IMR-90 (cell line): ENCODE results near the gene PC. TPM values are rescaled to one million over a fixed set of nuclear protein-coding genes. Genes with fewer than 3 reads are reported as not detected.

Experiments used
- ATAC-seq: fragments of 200-7000 bp; cut with Tn5 transposase; 2 replicates; pipeline ENCODE4 v1.9.1; 2020; ENCODE audit warnings: low read depth, mild to moderate bottlenecking, moderate library complexity
- BruUV-seq: library from RNA; stranded (reverse); fragments of 400-500 nt; replicated peaks from 2 replicates; lab custom pipeline; 2021; lab: Mats Ljungman, UMichigan
- CTCF ChIA-PET: fragments of 300-600 bp; formaldehyde crosslinking; extraction: SDS; loops from one replicate; lab custom pipeline; 2021; ENCODE audit warnings: antibody characterized with exemption; lab: Yijun Ruan, JAX
- POLR2A ChIA-PET: fragments of 300-600 bp; sonication (Branson Sonifier 250); formaldehyde crosslinking; loops from one replicate; lab custom pipeline; 2022; ENCODE audit warnings: antibody characterized with exemption; ENCODE audit not compliant: unreplicated experiment; lab: Charles Lee
- DNase-seq: peaks from one replicate; pipeline ENCODE4 v3.0.0; 2013
- H2AFZ ChIP-seq: replicated peaks from 2 replicates; pipeline ENCODE3; 2013; ENCODE audit warnings: low read length, mild to moderate bottlenecking; ENCODE audit not compliant: poor library complexity
- H2AK5ac ChIP-seq: 2 replicates; pipeline ENCODE4 v1.6.1; 2013; ENCODE audit warnings: low read depth, low read length, inconsistent platforms
- H2AK9ac ChIP-seq: replicated peaks from 2 replicates; pipeline ENCODE3; 2013; ENCODE audit warnings: mild to moderate bottlenecking, low read depth, low read length, moderate library complexity; ENCODE audit not compliant: poor library complexity
- H2BK120ac ChIP-seq: 2 replicates; pipeline ENCODE4 v1.6.1; 2013; ENCODE audit warnings: low read depth, low read length, inconsistent platforms
- H2BK15ac ChIP-seq: 3 replicates; pipeline ENCODE4 v1.6.1; 2013; ENCODE audit warnings: low read depth, low read length, inconsistent platforms
- H2BK20ac ChIP-seq: 2 replicates; pipeline ENCODE4 v1.6.1; 2013; ENCODE audit warnings: low read depth, mild to moderate bottlenecking, inconsistent platforms, low read length, moderate library complexity
- H2BK5ac ChIP-seq: 2 replicates; pipeline ENCODE4 v1.6.1; 2013; ENCODE audit warnings: mild to moderate bottlenecking, low read depth, low read length, inconsistent platforms; ENCODE audit not compliant: poor library complexity, severe bottlenecking
- H3K14ac ChIP-seq: replicated peaks from 2 replicates; pipeline ENCODE4 v1.6.1; 2013; ENCODE audit warnings: low read depth, low read length, inconsistent platforms
- H3K18ac ChIP-seq: 2 replicates; pipeline ENCODE4 v1.6.1; 2013; ENCODE audit warnings: low read depth, low read length, control low read depth
- H3K23ac ChIP-seq: 2 replicates; pipeline ENCODE4 v1.6.1; 2013; ENCODE audit warnings: low read depth, low read length, inconsistent platforms
- H3K27ac ChIP-seq: 2 replicates; pipeline ENCODE4 v1.5.1; 2013; ENCODE audit warnings: mild to moderate bottlenecking, control low read depth, low read length; ENCODE audit not compliant: insufficient read depth
- H3K27me3 ChIP-seq: 2 replicates; pipeline ENCODE4 v1.6.1; 2013; ENCODE audit warnings: low read length; ENCODE audit not compliant: control insufficient read depth, insufficient read depth
- H3K36me3 ChIP-seq: 2 replicates; pipeline ENCODE4 v1.6.1; 2013; ENCODE audit warnings: low read length, mixed read lengths; ENCODE audit not compliant: control insufficient read depth, insufficient read depth
- H3K4ac ChIP-seq: 2 replicates; pipeline ENCODE4 v1.6.1; 2013; ENCODE audit warnings: low read depth, low read length, inconsistent platforms
- H3K4me1 ChIP-seq: 2 replicates; pipeline ENCODE4 v1.6.1; 2013; ENCODE audit warnings: low read length, mixed read lengths; ENCODE audit not compliant: control insufficient read depth, insufficient read depth
- H3K4me2 ChIP-seq: 2 replicates; pipeline ENCODE4 v1.6.1; 2013; ENCODE audit warnings: low read depth, mild to moderate bottlenecking, control low read depth, low read length, moderate library complexity
- H3K4me3 ChIP-seq: 2 replicates; pipeline ENCODE4 v1.5.1; 2013; ENCODE audit warnings: low read depth, mild to moderate bottlenecking, control low read depth, low read length, moderate library complexity; ENCODE audit not compliant: insufficient read depth
- H3K56ac ChIP-seq: 2 replicates; pipeline ENCODE4 v1.6.1; 2013; ENCODE audit warnings: low read length, inconsistent platforms; ENCODE audit not compliant: insufficient read depth; ENCODE audit errors: extremely low read depth
- H3K79me1 ChIP-seq, 2 experiments: 2 replicates each; pipeline ENCODE4 v1.6.1; 2013; ENCODE audit warnings: low read length in 2 of 2, inconsistent platforms in 1 of 2, low read depth in 1 of 2
- H3K9ac ChIP-seq: 2 replicates; pipeline ENCODE4 v1.6.1; 2013; ENCODE audit warnings: low read depth, low read length, control low read depth
- H3K9me1 ChIP-seq: 2 replicates; pipeline ENCODE4 v1.6.1; 2013; ENCODE audit warnings: low read length, inconsistent platforms; ENCODE audit not compliant: insufficient read depth
- H3K9me3 ChIP-seq: 2 replicates; pipeline ENCODE4 v1.6.1; 2013; ENCODE audit warnings: low read length; ENCODE audit not compliant: control insufficient read depth, insufficient read depth
- H4K20me1 ChIP-seq: 2 replicates; pipeline ENCODE4 v1.6.1; 2013; ENCODE audit warnings: low read length, inconsistent platforms; ENCODE audit not compliant: insufficient read depth
- H4K5ac ChIP-seq: 2 replicates; pipeline ENCODE4 v1.6.1; 2013; ENCODE audit warnings: mild to moderate bottlenecking, low read depth, low read length, control low read depth
- H4K8ac ChIP-seq, 2 experiments: 2 replicates each; pipeline ENCODE4 v1.6.1; 2013; ENCODE audit warnings: low read depth in 2 of 2, low read length in 2 of 2, control low read depth in 1 of 2, inconsistent platforms in 1 of 2
- H4K91ac ChIP-seq: 2 replicates; pipeline ENCODE4 v1.6.1; 2013; ENCODE audit warnings: low read depth, low read length, inconsistent platforms; ENCODE audit not compliant: insufficient read depth
- BHLHE40 ChIP-seq: fragments of 150-350 bp; IDR thresholded peaks from 2 replicates; pipeline ENCODE4 v1.6.1; 2016; ENCODE audit warnings: mild to moderate bottlenecking, low read depth, low read length
- MAFK ChIP-seq: IDR thresholded peaks from 2 replicates; pipeline ENCODE4 v1.6.1; 2012; ENCODE audit warnings: low read depth, low read length, improper control_type of control experiment
- RFX5 ChIP-seq: IDR thresholded peaks from 2 replicates; pipeline ENCODE4 v1.8.0; 2012; ENCODE audit warnings: low read depth, mild to moderate bottlenecking, low read length, moderate library complexity
- WGBS, 2 experiments: methylation state at CpG; one replicate each; pipeline versions ENCODE4 v1.1.5 to v1.1.7; 2013; ENCODE audit warnings: missing lambda C conversion rate in 2 of 2; ENCODE audit not compliant: insufficient read length in 1 of 2; ENCODE audit errors: extremely low coverage in 2 of 2; 5-methylcytosine and 5-hydroxymethylcytosine counted together
- dilution Hi-C: fragments of 300-500 bp; cut with HindIII; formaldehyde crosslinking; loops from one replicate; pipeline ENCODE4 v1.14.3; 2018; ENCODE audit warnings: low sequenced_read_pairs; ENCODE audit not compliant: unreplicated experiment
- in situ Hi-C: fragments of 300-500 bp; cut with MboI; formaldehyde crosslinking; loops from 3 replicates; pipeline ENCODE4 v1.14.3; 2019; ENCODE audit warnings: low sequenced_read_pairs, inconsistent platforms, mixed read lengths
- intact Hi-C: fragments of 100-400 bp; cut with micrococcal nuclease; formaldehyde crosslinking; loops from 2 replicates; pipeline ENCODE4 v1.10.0; 2022
- polyA plus RNA-seq, 3 experiments: library from polyadenylated mRNA; depleted of rRNA; stranded (reverse); fragments of >200 nt; gene quantifications; 2 replicates each; pipeline ENCODE4 v1.2.3, GENCODE V29; 2012; ENCODE audit warnings: low replicate concordance in 1 of 3
- total RNA-seq: library from RNA; depleted of rRNA; stranded (reverse); fragments of >200 nt; gene quantifications from 2 replicates; pipeline ENCODE4 v1.2.3, GENCODE V29; 2012
- TF ChIP-seq, protein P1 (sequence below): conservative IDR thresholded peaks from 2 replicates; pipeline ENCODE4 v1.5.1; 2012; ENCODE audit warnings: mild to moderate bottlenecking, low read depth, low read length, improper control_type of control experiment

The PC gene
- total and polyA plus RNA-seq, 2 of the 4 experiments (the other 2 are of a cell fraction): 13.6 to 15.7 TPM

DNA sequence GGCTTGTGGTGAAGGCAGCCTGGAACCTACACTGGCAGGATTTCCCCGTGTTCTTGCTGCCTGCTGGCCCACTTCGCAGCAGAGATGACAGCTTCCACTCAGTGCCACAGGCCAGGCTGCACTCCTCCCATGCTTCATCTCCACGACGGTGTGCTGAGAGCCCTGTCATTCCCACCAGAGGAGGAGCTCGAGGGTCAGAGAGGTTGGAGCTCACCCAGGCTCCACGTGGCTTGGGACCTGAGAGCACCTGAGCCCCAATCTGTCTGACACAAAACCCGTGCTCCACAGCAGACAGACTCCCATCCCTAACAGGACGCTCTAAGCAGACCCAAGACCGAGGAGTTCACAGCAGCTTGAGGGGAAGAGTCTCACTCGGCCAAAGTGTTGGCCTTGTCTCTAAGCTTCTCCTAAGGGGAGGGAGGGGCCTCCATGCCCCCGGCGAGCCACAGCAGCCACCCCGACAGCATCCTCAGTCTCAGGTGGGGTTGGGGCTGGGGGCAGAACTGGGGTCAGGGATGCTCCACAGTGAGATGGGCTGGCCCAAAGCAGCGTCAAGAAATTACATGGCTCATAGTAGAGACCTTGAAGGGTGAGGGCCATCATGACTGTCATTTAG lies 90.7 kb downstream of the PC start:
- no peak overlapping the region for H3K27ac ChIP-seq
- no peak overlapping the region for H2BK120ac ChIP-seq
- no peak overlapping the region for H3K4me2 ChIP-seq
- no peak; the same call in 1 of the 2 replicates for ATAC-seq
- no peak overlapping the region for H3K4ac ChIP-seq
- no peak overlapping the region for H3K18ac ChIP-seq
- no peak overlapping the region; the same call in 1 of the 2 replicates for H3K14ac ChIP-seq
- no peaks in the 10 kb centered on the region for H3K79me1 ChIP-seq
- POLR2A ChIA-PET: no interaction called here
- no peak overlapping the region for H2BK15ac ChIP-seq
- H4K8ac ChIP-seq: no peak overlapping the region
- H3K9me1 ChIP-seq: no peaks in the 10 kb centered on the region
- 90% methylated on average over 4 of the region's 14 CpGs; no CpG with 5 or more reads in 1 of the 2 experiments for WGBS, 2 experiments
- in situ Hi-C loops (no loop called here), intact Hi-C loops (no loop called here), dilution Hi-C loops (no loop called here)
- DNase-seq: no peak
- H4K5ac ChIP-seq: no peak overlapping the region
- CTCF ChIA-PET: no interaction called here
- TF ChIP-seq MAFK (no peak), BHLHE40 (no peak), RFX5 (no peak)
- TF ChIP-seq, protein P1, sequence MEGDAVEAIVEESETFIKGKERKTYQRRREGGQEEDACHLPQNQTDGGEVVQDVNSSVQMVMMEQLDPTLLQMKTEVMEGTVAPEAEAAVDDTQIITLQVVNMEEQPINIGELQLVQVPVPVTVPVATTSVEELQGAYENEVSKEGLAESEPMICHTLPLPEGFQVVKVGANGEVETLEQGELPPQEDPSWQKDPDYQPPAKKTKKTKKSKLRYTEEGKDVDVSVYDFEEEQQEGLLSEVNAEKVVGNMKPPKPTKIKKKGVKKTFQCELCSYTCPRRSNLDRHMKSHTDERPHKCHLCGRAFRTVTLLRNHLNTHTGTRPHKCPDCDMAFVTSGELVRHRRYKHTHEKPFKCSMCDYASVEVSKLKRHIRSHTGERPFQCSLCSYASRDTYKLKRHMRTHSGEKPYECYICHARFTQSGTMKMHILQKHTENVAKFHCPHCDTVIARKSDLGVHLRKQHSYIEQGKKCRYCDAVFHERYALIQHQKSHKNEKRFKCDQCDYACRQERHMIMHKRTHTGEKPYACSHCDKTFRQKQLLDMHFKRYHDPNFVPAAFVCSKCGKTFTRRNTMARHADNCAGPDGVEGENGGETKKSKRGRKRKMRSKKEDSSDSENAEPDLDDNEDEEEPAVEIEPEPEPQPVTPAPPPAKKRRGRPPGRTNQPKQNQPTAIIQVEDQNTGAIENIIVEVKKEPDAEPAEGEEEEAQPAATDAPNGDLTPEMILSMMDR: no peak
- H3K9ac ChIP-seq: no peak overlapping the region
- no peaks in the 10 kb centered on the region for H4K20me1 ChIP-seq
- no peak overlapping the region for H3K23ac ChIP-seq
- H3K4me3 ChIP-seq: no peak overlapping the region
- H3K4me1 ChIP-seq: peaks cover 2% of the 10 kb centered on the region; the same call in 1 of the 2 replicates
- H2BK5ac ChIP-seq: no peak overlapping the region
- no peak overlapping the region for H4K91ac ChIP-seq
- H3K27me3 ChIP-seq: no peaks in the 10 kb centered on the region
- peaks cover 54% of the 10 kb centered on the region; the same call in 1 of the 2 replicates for H3K36me3 ChIP-seq
- no peak overlapping the region for H3K56ac ChIP-seq
- no peak overlapping the region for H2BK20ac ChIP-seq
- no peaks in the 10 kb centered on the region for H3K9me3 ChIP-seq
- no peak overlapping the region for H2AFZ ChIP-seq
- H2AK9ac ChIP-seq: no peak overlapping the region
- H2AK5ac ChIP-seq: no peak overlapping the region
- BruUV-seq: no TSS peak
